Measurements from ENCODE around the gene CHD9NB.
"Not testable (repeated sequence)": the region's sequence is repeated elsewhere in the genome, so short reads cannot be mapped to it uniquely, and the experiment has no call there.

The CHD9NB gene

DNA sequence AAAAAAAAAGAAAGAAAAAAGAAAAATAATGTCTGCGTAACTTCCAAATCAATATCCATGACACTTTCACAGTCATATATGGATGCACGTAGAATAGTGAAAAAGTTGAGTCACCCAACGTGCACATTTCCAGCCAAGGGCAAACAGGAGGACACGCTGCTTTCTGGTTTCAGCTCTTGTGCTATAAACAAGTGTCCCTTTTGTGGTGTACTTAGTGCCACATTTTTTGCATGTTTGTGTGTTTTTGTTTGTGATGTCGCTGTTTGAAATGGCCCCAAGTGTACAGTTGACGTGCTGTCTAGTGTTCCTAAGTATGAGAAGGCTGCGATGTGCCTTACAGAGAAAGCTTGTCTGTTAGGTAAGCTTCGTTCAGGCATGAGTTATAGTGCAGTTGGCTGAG lies 5.0 kb upstream of the CHD9NB start:
- peak; percentile 29 for DNase-seq (ENCODE audit: low read depth, low spot score)

DNA sequence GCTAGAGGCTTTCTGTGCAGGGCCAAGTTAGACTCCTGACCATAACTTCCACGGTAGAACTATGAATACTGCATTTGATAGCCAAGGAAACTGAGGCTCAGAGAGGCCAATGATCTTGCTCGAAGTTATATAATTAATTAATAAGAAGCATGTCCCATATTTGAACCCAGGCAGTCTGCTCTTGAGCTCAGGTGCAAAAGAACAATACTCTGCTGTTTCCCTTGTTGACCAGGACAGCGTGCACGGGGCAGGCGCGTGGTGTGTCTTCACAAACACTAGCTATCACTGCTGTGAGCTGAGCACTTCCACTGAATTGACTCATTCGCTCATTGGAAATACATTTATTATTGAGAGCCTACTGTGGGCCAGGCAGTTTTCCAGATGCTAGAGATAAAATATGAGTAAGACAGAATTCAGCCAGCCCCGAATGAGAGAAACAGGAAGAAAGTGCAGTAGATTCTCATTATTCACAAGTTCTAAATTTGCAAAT lies 3.7 kb upstream of the CHD9NB start:
- DNase-seq (ENCODE audit: low read depth, low spot score): peak; percentile 49

GRCh38 chr16:53055541-53056391 lies 3.1 kb upstream of the CHD9NB start:
- peak; percentile 79 for DNase-seq (ENCODE audit: low read depth, low spot score)

- DNase-seq (ENCODE audit: low read depth, low spot score): peak; percentile 97
Measured at GRCh38 chr16:53054670-53055485, 2.2 kb upstream of the CHD9NB start, which contains the start of gene CHD9. Gene CHD9 (plus strand): TSS chr16:53054991. CDS start chr16:53156090, 101,099 bp downstream.

DNA sequence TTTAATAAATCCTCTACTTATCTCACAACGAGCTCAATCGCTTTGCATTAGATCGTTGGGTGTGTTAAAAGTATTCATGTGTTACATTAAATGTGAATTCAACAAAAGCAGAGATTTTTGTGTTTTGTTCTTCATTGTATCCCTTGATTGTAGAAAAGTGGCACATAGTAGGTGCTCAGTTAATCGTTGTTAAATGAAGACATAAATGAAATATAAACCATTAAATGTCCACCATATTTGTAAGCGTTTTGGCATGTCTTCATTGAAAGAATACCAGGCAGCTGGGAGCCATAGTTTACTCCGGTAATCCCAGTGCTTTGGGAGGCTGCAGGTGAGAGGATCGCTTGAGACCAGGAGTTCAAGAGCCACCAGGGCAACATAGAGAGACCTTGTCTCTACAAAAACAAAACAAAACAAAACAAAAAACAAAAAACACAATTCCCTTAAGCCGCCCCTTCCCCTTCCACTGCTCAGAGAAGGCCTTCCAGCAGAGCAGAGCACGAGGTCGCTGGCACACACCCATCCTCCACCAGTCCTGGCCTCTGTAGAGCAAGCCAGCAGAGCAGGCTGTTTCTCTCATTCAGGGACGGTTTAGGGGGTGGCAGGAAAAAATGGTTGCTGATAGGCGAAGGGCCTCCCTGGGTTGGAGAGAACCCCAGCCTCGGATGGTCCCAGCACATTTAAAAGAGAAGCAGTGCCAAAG lies 1.4 kb upstream of the CHD9NB start:
- no peak for DNase-seq (ENCODE audit: low read depth, low spot score)

GRCh38 chr16:53051255-53051654 lies 1.4 kb downstream of the CHD9NB start:
- not testable (repeated sequence) for DNase-seq (ENCODE audit: low read depth, low spot score)

- no peak for DNase-seq (ENCODE audit: low read depth, low spot score)
Measured at GRCh38 chr16:53048139-53048915, 4.4 kb downstream of the CHD9NB start.

GRCh38 chr16:53047515-53047914 lies 5.2 kb downstream of the CHD9NB start:
- DNase-seq (ENCODE audit: low read depth, low spot score): not testable (repeated sequence)

DNA sequence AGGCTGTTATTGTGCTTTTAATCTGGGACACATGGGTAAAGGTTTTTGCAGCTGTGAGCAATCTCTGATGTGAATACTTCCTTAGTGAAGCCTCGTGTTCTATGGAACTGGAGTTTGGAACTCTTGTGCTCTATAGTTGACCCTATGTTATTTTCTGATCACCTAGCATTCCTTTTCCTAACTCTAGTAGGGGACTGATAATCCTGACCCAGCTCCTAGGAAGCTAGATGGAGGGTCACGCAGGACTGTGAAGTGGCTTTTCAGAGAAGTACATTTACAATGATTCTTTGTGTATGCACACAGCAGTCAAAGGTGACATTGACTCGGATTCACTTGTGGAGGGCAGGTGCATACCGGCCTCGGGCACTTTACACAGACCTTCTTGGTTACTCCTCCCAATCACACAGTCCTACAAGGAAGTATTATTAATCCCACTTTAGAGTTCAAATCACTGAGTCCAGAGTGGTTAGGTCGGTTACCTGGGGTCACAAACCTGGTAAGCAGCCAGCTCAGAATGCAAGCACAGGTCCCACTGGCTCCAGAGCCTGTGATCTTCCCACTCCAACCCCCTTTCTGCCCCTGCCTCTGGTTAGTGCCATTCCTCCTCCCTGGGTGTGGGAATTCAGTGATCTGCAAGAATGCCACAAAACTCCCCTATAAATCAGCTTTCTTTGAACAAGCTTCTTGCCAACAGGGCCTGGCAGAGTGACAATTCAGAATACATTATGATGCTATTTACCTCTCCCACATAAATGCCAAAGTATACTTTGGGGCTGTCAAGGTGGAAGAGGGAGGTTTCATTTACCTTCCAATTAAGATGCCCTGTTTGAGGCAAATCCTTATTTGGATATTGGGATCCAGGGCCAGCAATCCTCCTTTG lies 7.1 kb downstream of the CHD9NB start:
- DNase-seq (ENCODE audit: low read depth, low spot score): peak; percentile 67

DNA sequence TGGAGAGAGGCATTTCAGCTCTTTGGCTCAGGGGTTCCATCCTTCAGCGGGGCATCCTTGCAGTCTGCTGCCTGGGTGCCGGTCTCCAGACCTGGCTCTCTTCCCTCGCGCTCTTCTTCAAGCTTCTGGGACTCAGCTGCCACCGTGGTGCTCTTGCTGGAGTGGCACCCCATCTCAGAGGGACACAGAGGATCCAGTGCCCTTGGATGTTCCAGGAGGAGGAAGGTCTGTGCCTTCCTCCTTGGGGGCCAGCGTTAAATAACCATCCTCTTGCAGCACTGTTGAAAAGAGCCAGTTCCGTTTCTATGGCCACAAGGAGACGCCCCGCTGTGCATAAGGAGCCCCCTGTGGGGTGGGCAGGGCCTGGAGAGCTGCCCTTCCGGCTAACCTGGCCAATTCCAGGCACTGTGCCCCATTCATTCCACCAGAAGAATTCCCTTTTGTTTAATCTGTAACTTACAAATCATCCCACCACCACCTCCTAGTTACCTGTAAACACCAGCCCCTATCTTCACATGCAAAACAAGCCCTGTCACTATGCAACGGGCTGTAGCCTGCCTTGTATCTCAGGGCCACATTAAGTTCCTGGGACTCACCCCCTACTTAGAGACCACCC lies 8.6 kb downstream of the CHD9NB start:
- peak; percentile 37 for DNase-seq (ENCODE audit: low read depth, low spot score)

- no peak for DNase-seq (ENCODE audit: low read depth, low spot score)
Measured at GRCh38 chr16:53043428-53043831, 9.3 kb downstream of the CHD9NB start.

DNA sequence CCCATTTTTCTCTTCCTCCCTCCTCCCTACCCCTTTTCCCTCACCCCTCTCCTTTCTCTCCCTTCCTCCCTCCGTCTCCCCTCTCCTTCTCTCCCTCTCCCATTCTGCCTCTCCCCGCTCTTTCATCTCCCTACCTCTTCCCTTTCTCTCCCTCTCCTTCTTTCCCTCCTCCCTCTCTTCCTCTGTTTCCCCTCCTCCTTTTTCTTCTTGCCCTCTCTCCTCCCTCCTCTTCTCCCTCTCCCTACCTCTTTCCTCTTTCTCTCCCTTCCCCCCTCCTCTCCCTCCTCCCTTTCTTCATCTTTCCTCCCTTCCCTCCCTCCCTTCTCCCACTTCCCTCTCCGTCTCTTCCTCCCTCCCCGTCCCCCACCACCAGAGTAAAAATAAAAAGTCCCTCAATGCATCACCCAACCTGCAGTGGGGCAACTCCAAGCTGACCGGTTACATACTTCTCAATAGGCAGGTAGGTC lies 10.4 kb downstream of the CHD9NB start:
- no peak for DNase-seq (ENCODE audit: low read depth, low spot score)

- DNase-seq (ENCODE audit: low read depth, low spot score): no peak
Measured at GRCh38 chr16:53041320-53042051, 11.2 kb downstream of the CHD9NB start.

DNA sequence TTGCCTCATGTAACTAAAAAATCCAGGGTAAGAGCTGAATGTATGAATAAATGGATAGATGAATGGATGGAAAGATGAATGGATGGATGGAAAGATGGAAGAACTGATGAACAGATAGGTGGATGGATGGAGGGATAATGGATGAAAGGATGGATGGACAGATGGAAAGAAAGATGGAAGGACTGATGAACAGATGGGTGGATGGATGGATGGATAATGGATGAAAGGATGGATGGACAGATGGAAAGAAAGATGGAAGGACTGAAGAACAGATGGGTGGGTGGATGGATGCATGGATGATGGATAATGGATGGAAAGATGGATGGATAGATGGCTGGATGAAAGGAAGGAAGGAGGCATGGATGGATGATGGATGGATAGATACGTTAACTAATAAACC lies 11.9 kb downstream of the CHD9NB start:
- DNase-seq (ENCODE audit: low read depth, low spot score): no peak

DNA sequence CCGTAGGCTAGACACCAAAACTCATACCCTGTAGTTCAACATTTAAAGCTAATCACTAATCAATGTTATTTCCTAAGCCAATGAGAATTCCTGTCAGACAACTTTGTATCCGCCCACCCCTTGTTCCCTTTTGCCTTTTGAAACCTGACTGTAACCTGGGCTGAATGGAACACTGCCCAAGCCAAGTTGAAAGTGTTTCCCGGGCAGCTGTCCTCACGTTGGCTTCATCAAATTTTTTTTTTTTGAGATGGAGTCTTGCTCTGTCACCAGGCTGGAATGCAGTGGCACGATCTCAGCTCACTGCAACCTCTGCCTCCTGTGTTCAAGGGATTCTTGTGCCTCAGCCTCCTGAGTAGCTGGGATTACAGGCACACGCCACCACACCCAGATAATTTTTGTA lies 16.0 kb downstream of the CHD9NB start:
- DNase-seq (ENCODE audit: low read depth, low spot score): not testable (repeated sequence)

DNA sequence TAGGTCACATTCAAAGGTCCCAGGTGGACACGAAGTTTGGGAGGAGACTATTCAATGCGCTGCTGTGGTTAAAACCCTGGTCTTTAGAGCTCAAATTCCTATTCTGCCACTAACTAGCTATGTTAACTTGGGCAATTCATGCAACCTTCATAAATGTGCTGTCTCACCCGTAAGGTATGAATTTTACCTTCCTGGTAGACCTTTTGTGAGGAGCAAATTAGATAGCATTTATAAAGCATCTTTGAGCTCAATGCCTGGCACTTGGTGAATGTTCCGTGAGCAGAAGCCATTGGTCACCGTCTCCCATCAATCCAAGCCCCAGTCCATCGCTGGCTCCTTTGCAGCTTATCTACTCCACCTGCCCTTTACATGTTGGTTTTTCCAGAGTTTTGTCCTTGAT lies 16.6 kb downstream of the CHD9NB start:
- no peak for DNase-seq (ENCODE audit: low read depth, low spot score)

DNA sequence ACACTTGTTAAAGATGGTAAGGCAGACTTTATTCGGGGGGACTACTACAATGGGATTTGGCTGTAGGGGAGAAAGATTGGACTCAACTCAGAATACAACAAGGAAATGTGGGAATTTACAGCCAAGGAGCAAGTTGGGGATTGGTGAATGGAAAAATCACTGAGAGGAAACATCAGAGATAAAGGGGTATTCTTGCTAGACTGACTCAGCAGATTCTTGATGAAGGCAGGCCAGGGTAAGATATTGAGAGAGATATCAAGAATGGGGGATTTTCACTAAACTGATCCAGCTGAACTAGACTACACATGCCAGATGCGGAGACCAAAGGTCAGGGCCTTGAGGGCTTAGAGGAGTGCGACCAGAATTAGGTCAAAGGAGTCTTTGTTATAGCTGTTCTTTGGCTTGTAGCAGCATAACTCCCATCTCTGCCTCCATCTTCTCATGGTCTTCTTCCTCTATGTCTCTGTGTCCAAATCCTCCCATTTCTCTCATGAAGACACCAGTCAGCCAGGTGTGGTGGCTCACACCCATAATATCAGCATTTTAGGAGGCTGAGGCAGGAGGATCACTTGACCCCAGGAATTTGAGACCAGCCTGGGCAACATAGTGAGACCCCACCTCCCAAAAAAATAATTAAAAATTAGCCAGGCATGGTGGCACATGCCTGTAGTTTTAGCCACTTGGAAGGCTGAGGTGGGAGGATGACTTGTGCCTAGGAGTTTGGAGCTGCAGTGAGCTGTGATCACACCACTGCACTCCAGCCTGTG lies 17.3 kb downstream of the CHD9NB start:
- no peak for DNase-seq (ENCODE audit: low read depth, low spot score)

DNA sequence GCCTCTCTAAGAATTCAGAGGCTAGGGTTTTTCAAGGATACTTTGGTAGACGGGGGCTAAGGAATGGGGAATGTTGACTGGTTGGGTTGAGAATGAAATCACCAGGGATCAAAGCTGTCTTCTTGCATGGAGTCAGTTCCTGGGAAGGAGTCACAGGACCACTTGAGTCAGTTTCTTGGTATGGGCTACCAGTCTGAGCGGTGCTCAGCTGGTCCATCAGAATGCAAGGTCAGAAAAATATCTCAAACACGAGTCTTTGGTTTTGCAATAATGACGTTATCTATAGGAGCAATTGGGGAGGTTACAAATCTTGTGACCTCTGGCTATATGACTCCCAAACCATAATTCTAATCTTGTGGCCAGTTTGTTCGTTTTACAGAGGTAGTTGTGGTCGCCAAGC lies 18.4 kb downstream of the CHD9NB start:
- no peak for DNase-seq (ENCODE audit: low read depth, low spot score)
